GM18858 (cell line): ENCODE measurements around the gene WDR88.
"Not testable (repeated sequence)": the region's sequence is repeated elsewhere in the genome, so short reads cannot be mapped to it uniquely, and the experiment has no call there.

Experiments used
- ATAC-seq: cut with Tn5 transposase; IDR thresholded peaks from one replicate; pipeline ENCODE4 v1.9.1; 2021; ENCODE audit not compliant: unreplicated experiment

WDR88 gene

GRCh38 chr19:33168528-33168927 is 36.6 kb downstream of the WDR88 start:
- ATAC-seq: no peak

DNA sequence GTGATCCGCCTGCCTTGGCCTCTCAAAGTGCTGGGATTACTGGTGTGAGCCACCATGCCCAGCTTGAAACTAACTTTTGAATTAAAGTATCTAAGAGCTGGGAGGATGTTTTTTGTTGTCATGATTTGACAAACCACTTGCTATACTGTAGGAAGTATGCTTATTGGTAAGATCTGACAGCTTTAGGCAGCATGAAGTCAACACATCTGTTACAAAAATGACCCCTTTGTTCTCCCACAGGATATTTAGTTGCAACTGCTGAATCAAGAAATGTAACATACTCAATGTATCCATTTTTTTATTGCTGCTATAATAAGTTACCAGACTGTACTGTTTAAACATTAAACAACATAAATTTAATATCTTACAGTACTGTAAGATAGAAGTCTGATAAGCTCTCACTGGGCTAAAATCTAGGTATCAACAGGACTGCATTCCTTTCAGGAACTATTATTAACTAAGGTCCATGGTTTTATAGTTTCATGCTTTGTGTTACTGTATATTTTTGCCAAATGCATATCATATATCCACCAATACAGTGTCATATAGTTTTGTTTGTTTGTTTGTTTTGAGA is 39.4 kb downstream of the WDR88 start:
- ATAC-seq: no peak

DNA sequence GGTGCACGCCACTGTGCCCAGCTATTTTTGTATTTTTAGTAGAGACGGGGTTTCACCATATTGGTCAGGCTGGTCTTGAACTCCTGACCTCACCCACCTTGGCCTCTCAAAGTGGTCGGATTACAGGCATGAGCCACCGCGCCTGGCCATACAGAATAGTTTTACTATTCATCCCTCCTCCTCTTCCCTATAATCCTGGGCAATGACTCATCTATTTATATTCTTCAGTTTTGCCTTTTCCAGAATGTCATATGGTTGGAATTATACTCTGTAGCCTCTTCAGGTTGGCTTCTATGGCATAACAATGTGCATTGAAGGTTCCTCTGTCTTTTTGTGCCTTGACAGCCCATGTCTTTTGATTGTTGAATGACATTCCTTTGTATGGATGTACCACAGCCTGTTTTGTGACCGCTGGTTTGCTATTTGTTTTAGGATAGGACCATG is 40.0 kb downstream of the WDR88 start:
- no peak for ATAC-seq

DNA sequence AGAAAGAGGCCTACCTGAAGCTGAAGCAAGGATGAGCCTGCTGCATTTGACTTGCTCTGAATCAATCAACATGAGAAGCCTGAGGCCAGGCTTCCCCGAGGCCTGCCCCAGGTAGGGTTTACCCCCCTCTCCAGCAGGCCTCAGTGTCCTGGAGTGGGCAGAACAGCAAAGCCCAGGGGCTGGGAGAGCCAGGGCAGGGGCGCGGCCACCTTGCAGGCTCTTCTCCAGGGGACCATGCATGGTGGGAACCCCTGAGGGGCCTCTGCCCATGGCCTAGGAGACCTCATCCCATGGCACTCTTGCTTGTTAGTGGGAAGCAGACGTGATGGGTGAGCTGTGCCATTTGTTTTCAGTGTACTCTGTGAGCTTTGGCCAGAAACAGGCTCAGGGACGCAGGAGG is 42.3 kb downstream of the WDR88 start:
- ATAC-seq: no peak

DNA sequence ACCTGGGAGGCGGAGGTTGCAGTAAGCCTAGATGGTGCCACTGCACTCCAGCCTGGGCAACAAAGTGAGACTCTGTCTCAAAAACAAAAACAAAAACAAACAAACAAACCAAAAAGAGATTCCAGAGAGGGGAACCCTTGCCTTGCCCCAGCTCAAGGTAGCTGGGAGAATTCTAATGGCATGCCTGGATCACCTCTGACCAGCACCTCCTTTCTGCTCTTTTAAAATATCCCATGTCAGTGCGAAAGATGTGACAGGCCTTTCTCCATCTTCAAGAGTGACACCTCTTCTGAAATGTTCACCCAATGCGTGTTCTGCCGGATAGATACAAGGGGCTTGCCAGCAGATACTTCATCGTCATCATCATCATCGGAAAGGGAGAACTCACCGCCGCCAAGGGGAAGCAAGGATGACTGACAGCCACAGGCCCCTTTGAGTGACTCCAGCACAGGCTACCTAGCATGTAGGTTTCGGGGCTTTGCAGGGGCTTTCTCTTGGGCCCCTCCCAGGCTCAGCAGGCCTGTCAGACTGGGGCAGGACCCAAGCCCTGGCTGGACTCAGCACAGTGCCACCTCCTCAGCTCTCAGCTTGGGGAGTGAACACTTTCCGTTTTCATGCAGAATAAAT is 43.4 kb downstream of the WDR88 start:
- no peak for ATAC-seq

- ATAC-seq: no peak
Measured at GRCh38 chr19:33175886-33176669, 44.2 kb downstream of the WDR88 start.

GRCh38 chr19:33176670-33177416 is 44.9 kb downstream of the WDR88 start:
- peak; percentile 80 for ATAC-seq

- ATAC-seq: no peak
Measured at GRCh38 chr19:33177417-33177979, 45.6 kb downstream of the WDR88 start.

DNA sequence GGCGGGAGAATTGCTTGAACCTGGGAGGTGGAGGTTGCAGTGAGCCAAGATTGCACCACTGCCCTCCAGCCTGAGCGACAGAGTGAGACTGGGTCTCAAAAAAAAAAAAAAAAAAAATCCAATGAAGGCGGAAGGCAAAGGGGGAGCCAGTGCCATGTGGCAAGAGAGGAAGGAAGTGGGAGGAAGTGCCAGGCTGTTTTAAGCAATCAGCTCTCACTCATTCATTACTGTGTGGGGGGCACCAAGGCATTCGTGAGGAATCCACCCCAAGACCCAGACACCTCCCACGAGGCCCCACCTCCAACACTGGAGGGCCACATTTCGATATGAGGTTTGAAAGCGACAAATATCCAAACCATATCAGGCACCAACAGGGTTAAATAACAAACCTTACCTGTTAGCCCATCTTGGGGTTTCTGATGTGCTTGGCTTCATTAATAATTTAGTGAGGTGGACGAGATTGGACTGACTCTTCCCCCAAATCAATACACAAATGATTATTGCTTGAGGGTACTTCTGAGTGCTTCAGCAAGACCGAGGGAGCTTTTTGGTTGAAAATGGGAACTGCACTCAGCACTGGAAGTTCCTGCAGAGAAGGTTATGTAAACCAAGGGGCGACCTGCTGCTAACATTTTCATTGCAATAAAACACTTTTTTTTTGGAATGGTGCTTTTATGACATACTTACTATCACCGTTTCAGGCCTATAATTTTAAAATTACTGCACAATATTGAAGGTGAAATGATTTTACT is 54.7 kb downstream of the WDR88 start:
- no peak for ATAC-seq

- ATAC-seq: no peak
Measured at GRCh38 chr19:33187183-33187540, 55.2 kb downstream of the WDR88 start.

DNA sequence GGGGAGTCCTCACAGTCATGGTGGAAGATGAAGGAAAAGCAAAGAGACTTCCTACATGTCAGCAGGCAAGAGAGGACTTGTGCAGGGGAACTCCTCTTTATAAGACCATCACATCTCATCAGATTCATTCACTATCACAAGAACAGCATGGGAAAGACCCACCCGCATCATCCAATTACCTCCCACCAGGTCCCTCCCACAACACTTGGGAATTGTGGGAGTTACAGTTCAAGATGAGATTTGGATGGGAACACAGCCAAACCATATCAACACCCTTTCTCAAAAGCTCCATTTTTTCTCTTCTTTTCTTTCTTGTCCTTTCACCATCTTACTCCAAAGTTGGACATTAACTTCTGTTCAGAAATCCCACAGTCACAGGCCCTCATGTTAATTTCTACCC is 57.5 kb downstream of the WDR88 start:
- ATAC-seq: no peak

- not testable (repeated sequence) for ATAC-seq
Measured at GRCh38 chr19:33191092-33191491, 59.2 kb downstream of the WDR88 start.

DNA sequence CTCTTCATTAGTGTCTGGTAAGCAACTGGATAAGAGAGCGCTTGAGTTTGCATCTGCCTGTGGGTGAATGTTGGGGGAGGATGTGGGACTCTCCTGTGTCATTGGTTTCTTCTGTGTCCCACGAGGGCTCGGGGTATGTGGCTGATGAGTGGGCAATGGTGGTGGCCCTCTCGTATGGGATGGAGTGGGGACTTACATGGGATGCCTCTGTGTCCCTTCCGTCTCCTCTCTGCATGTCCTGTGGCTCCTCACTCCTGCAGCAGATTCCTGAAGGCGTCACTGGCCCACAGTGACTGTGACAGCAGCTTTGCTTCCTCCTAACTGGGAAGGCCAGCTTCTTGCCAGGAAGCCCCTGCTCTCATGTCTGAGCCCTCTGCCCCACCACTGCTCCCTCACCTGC is 59.6 kb downstream of the WDR88 start:
- ATAC-seq: no peak

- ATAC-seq: no peak
Measured at GRCh38 chr19:33192010-33192409, 60.1 kb downstream of the WDR88 start.

- ATAC-seq: no peak
Measured at GRCh38 chr19:33193269-33193864, 61.5 kb downstream of the WDR88 start.

GRCh38 chr19:33193865-33194362 is 62.0 kb downstream of the WDR88 start, which contains the start of gene LRP3:
LRP3 (plus strand) TSS chr19:33194330; CDS start chr19:33194786, 456 bp downstream.
- ATAC-seq: no peak

GRCh38 chr19:33194532-33194885 is 62.6 kb downstream of the WDR88 start:
- no peak for ATAC-seq

GRCh38 chr19:33194886-33195644 is 63.2 kb downstream of the WDR88 start:
- ATAC-seq: no peak

GRCh38 chr19:33195645-33196347 is 63.9 kb downstream of the WDR88 start:
- no peak for ATAC-seq
